HG02943 (cell line): ENCODE results near the gene AGO3.
"Not testable (repeated sequence)": the region's sequence is repeated elsewhere in the genome, so short reads cannot be mapped to it uniquely, and the experiment has no call there.

Source experiments
- ATAC-seq: cut with Tn5 transposase; IDR thresholded peaks from one replicate; pipeline ENCODE4 v1.9.1; 2021; ENCODE audit warnings: mild to moderate bottlenecking, low read depth, moderate library complexity; ENCODE audit not compliant: unreplicated experiment

AGO3 gene

DNA sequence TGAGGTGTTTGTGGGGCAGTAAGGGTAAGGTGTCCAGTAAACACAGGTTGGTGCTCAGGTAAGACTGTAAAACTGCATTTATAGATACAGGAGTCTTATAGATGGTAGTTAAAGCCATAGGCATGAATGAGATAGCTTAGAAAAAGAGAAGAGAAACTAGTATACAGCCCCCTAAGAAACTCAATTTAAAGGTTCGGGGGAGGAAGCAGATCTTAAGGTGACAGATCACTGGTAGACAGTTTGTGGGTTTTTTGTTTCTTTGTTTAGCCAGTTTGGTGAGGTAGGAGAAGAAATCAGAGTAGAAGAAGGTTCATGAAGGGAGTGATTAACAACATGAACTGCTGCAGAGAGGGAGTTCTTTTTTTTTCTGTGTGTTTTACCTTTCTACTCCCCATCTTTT is 6.1 kb upstream of the AGO3 start:
- ATAC-seq = no peak

DNA sequence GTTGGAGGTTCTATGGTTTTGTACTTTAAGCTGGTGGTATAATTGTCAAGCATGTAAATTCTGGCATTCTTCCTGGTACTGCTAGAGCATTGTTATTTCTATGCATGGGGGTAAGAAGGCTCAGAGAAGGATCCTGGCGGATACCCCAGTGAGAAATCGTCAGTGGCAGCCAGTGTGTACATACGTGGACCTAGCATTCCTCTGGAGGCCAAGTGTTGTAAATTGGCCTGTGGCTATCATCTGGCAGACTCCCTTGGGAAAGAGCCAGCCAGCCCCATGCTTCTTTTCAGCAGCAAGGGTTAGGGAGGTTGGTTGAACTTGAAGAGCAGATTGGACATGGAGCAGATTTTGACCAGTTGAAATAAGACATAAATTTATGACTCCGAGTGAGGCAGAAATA is 5.2 kb upstream of the AGO3 start:
- ATAC-seq = no peak

GRCh38 chr1:35927472-35927871 is 3.4 kb upstream of the AGO3 start:
- no peak for ATAC-seq

DNA sequence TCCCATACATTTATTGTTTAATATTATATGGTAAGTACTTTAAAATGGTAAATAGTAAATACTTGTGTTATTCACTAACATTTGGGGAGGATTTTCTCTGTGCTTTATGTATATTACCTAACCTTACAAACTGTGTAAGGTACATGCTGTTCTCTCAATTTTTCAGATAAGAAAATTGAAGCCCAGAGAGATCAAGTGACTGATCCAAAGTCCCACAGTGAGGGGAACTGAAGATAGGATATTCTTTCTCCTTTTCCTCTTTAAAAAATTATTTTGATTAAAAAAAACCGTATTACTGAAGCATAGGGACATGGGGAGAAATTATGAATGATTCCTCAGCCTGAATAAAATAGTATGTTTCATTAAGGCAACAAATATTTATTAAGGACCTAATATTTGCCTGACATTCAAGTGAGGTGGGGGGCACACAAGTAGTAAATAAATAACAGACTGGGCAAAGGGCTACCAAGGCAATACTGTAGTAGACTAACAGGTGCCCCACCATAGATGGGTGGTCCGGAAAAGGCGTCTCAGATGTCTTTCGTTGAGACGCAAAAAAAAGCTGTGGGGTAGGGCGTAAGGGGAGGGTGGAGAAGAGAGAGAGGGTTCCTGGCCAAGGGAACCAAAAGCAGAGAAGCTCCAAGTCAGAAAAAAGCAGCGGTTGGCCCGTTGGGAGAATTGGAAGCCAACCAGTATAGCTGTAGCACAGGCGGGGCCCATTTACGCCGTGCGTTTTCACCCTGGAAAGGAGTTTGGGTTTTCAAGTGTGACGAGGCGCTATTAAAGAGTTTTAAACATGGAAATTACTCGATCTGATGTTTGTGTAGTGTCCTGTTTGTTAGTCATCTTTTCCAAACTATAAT is 944 bp upstream of the AGO3 start:
- ATAC-seq = peak; percentile 13

DNA sequence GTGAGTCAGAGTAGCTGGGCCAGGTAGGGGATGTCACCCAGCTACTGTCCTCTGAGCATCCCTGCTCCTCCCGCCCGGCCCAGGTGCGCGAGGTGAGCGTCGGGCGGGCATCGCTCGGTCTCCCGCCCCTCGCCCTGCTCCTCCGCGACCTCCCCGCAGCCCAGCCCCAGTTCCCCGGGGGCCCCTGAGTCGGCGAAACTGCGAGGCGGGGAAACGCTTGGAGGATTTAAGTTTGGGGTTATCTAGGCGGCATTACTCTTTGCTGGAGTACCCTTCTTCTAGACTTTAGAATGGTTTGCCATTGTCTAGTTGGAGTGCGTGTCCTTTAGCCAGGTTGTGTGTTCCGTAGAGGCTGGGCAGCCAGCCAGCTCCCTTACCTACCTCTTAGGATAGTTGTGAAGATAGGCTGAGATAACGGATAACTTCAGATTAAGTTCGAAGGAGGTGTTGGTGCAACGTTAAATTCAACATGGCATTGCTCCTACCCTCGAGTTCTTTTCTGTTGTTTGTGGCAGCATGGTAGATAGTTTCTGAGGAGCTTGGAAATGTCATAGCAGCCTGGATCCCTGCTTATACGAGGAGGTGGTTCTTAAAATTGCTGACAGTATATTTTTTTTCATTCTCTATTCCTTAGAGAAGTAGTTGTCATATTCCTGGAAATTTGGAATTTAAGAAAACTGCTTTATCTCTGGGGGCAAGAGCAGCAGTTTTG is 697 bp downstream of the AGO3 start:
- peak; percentile 42 for ATAC-seq

GRCh38 chr1:35932158-35932636 is 1.3 kb downstream of the AGO3 start:
- no peak for ATAC-seq

DNA sequence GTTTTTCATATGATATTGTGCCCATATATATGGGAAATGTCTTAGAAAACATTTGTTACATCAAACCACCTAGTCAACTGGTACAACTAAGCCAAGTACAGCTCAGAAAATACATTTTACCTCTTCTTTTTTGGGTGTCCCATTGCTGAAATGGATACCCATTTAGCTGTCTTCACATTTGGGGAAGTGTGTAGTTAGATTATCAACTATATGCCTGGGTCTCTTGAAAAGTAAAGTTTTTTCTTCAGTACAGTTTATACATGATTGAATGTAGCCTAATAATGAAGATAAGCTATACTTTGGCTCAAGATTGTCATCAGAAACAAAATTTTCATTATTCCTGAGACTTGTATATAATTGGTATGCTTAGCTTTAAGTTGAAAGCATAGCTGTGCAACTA is 2.0 kb downstream of the AGO3 start:
- ATAC-seq = no peak

DNA sequence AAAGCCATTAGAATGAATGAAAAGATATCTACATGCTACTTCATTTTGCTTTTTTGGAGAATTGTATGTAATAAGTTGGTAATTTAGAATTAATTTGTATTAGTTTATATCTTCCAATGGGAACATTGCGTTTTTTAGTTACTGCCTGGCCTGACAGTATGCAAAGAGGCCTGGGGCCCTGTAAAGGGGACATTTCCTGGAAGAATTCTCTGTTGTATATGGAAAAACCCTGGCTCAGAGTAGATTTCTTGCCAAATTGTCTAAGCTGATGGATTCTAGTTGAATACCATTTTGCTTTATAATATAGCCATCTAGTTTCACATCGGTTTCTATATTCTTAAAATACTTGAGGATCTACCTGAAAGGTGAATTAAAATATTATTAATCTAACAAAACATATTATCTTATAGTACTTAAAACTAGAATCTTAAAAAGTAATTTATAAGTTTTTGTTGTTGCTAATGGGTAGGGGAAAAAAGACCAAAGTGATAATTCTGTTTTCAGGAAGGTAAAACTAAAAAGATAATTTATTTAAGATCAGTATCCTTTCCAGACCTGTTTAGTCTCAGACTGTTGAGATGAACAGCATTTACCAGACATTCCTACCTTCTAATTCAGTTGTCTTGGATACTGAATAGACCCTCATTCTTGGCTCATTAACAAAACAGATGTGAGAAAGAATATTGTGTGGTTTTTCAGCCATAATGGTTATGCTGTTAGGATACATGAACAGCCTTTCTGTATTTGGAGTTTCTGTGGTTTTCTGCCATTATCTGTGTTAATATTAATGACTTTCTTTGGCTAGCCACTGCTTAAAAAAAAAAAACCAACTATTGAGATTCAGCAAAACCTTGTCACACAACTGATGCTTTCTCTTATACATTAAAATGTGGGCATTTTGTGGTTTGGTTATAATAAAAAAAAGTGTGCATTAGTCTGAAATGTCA is 4.8 kb downstream of the AGO3 start:
- no peak for ATAC-seq

GRCh38 chr1:35936838-35937237 is 5.9 kb downstream of the AGO3 start:
- no peak for ATAC-seq

DNA sequence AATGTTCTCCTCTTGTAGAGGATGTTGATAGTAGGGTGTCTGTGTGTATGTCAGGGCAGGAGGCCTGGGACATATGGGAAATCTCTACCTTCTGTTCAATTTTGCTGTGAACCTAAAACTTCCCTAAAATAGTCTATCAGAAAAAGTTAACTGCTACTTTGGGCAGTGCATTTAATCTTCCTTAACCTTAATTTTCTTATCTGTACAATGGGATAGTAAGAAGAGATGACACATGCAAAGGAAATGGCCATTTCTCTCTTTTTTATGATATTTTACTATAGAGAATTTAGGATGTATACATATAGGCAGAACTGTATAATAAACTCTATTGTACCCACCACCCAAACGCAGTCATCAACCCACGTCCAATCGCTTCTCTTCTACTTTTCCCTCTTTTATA is 8.6 kb downstream of the AGO3 start:
- ATAC-seq = no peak

DNA sequence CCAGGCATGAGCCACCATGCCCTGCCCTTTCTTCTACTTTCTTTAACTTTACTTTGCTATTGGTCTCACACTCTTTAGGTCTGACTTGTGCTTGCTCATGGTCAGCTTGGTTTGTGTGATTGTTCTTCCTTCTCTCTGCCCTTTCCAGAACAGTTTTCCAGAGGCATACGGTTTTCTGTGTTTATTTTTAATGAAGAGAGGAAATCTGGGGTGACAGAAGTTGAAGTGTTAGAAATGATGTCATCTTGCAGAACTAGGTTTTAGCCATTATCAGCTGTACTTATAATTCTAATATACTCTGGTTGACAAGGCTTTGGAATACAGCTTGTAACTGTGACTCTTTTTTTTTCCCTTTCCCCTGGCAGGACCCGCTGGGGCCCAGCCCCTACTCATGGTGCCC is 14.4 kb downstream of the AGO3 start:
- ATAC-seq = no peak

DNA sequence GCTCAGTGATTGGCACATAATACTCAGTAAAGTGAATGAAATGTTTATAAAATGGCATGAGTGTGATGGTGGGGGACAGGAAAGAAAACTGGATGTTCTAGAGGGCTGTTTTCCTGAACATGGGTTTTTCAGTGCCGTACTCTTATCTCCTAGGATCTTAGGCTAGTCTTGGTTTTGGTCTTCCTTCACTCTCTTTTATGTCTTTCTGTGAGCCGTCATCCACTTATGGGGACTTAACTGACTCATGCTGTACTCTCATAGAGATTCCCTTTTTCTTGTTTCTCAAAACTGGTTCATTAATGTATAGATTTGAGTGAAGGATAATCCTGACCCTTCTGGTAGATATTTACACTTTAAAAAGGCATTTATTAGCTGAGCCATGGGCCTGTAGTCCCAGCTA is 16.6 kb downstream of the AGO3 start:
- ATAC-seq = no peak

- no peak for ATAC-seq
Measured at GRCh38 chr1:35958558-35958957, 27.7 kb downstream of the AGO3 start.

DNA sequence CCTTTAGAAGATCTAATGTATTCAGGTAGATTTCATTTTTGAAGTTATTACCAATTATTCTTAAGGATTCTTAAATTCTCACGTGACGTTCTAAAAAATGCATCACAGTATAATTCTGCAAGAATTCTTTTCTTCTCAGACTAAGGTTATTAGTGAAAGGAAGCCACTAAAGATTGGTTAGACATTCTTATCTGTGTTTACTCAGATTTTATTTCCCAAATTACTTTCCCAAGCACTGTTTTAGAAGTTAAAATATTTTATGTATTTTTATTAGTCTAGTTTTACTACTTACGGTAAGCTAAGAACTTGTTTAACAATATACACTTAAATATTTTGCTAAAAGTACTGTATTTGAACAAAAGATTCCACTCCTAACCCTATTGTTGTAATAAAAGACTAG is 28.4 kb downstream of the AGO3 start:
- no peak for ATAC-seq

DNA sequence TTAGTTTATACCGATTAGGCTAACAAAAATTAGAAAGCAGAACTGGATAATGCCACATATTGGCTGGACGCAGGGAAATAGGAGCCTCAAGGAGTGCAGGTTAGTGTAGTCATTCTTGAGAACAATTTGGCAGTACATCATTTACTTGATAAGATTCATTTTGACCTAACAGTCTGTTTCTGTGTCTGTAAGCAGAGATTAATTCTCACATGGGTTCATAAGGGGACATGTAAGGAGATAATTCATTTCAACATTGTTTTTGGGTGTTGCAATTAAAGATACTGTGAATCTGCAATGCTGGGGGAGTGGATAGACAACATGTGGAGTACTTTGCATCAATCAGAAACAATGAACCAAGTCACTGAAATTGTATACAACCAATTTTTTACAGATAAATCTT is 32.0 kb downstream of the AGO3 start:
- ATAC-seq = no peak

GRCh38 chr1:35964277-35964676 is 33.4 kb downstream of the AGO3 start:
- ATAC-seq = not testable (repeated sequence)

DNA sequence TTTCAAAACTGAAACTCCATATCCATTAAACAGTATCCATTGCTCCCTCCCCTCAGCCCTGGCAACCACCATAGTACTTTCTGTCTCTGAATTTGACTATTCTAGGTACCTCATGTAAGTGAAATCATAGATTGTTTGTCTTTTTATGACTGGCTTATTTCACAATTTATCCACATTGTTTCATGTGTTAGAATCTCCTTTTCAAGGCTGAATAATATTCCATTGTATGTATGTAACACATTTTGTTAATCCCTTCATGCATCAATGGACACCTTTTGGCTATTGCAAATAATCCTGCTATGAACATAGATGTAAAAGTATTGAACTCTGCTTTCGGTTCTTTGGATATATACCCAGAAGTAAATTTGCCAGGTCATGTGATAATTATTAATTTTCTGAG is 37.5 kb downstream of the AGO3 start:
- ATAC-seq = no peak

DNA sequence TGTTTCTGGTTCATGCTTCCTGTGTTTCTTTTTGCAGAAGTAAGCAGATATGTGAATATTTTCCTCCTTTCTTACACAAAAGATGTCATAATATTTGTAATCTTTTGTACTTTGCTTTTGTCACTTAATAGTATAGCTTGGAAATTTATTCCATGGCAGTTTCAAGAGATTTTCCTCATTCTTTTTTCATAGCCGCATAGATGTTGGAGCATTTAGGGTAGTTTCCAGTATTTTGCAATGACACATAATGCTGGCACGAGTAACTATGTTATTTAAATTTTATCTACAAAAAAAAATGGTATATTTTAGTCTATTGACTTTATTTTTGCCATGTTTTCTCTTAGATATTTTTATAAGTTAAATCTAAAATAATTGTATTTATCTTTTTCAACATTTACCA is 40.7 kb downstream of the AGO3 start:
- ATAC-seq = no peak

GRCh38 chr1:35972631-35973030 is 41.7 kb downstream of the AGO3 start:
- not testable (repeated sequence) for ATAC-seq

DNA sequence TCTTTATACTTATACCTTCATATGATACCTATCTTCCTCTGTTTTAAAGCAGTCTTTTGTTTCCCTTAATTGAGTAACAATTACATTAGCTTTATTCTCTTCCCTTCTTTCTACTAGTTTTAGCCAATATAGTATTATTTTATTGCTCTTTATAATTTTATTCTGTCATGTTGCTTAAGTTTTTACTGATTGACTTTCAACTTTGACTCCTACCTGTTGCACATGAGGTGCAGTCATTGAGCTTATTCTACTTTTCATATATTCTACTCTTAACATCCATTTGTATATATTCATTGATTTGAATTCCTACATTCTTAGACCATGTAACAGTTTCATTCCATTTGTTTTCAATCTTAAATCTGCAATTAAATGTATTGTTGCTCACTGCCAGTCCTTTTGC is 49.2 kb downstream of the AGO3 start:
- ATAC-seq = no peak

DNA sequence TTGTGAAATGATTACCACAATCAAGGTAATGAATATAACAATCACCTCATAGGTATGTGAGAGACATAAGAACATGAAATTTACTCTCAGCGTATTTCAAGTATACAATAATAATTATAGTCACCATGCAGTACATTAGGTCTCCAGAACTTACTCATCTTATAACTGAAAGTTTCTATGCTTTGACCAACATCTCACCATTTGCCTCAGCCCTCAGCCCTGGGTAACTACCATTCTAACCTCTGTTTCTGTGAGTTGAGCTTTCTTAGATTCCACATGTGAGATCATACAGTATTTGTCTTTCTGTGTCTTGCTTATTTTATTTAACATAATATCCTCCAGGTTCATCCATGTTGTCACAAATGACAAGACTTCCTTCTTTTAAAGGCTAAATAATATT is 57.3 kb downstream of the AGO3 start:
- no peak for ATAC-seq
